Mucosa of descending colon (tissue), 3 donors: ENCODE results near the gene SPAG17. TPM values are rescaled to one million over a fixed set of nuclear protein-coding genes. Genes with fewer than 3 reads are reported as not detected.

ENCODE experiments used
- ATAC-seq: fragments of 200-7000 bp; cut with Tn5 transposase; one replicate; pipeline ENCODE4 v1.9.1; 2020; ENCODE audit warnings: mild to moderate bottlenecking, moderate library complexity
- DNase-seq, 3 donors: peaks; one replicate each; pipeline ENCODE4 v3.0.0-alpha.2; 2020
- H3K36me3 ChIP-seq: fragments of 200-600 bp; one replicate; pipeline ENCODE4 v1.8.0; 2021; ENCODE audit warnings: low read depth, mild to moderate bottlenecking
- H3K4me1 ChIP-seq: fragments of 200-600 bp; one replicate; pipeline ENCODE4 v1.8.0; 2021; ENCODE audit warnings: low read depth, mild to moderate bottlenecking
- H3K4me3 ChIP-seq: fragments of 200-600 bp; one replicate; pipeline ENCODE4 v1.8.0; 2021; ENCODE audit warnings: mild to moderate bottlenecking
- H3K9me3 ChIP-seq: fragments of 200-600 bp; one replicate; pipeline ENCODE4 v1.8.0; 2021; ENCODE audit warnings: mild to moderate bottlenecking
- intact Hi-C, 2 donors: fragments of 100-400 bp; cut with DNase I in 1 of 2; cut with micrococcal nuclease in 1 of 2; formaldehyde crosslinking; loops; one replicate each; pipeline versions ENCODE4 v1.11.0 to v1.11.1; 2022; cut with DNase I, micrococcal nuclease
- total RNA-seq, 3 donors: library from RNA; stranded (reverse); fragmentation: NEBNext Ultra II Directional in 2 of 3; extraction: Animal tissue kit (Norgen Biotek cat#: 25700) in 2 of 3; gene quantifications; one replicate each; pipeline versions ENCODE4 v1.2.1 to v1.2.4, GENCODE V29; 2021 to 2023
- TF ChIP-seq, protein P1 (sequence below): fragments of 200-600 bp; IDR thresholded peaks from one replicate; pipeline ENCODE4 v1.8.0; 2022; ENCODE audit warnings: antibody characterized with exemption, mild to moderate bottlenecking
- donor health status: DM: no; HTN: no; CAD: no; lungs with moderate emphysema.
- donor health status: DM: no; HTN: no; CAD: no.
- donor health status: DM: no; HTN: yes; CAD: no.

Gene SPAG17
- total RNA-seq, 3 donors from 2014 or later = not detected

DNA sequence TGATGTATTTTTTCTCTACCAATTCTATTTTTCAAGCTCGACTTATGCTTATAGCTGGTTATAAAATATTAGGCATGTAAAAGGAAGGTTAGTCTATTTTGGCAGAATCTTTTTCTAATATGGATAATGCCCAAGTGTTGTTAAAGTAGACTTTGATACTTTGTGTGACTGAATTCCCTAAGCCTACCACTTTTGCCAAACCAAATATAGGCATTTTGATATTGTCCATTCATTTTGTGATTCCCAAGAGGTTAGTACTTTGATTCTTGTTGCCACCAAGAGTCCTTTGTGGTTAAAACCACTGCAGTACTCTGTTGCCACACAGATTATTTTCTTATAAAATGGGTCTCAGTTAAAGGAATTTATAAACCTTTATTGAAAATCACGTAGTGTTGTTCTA, 251.3 kb downstream of the SPAG17 start:
- H3K4me3 ChIP-seq = no peak overlapping the region
- no peaks in the 10 kb centered on the region for H3K9me3 ChIP-seq
- TF ChIP-seq, protein P1, sequence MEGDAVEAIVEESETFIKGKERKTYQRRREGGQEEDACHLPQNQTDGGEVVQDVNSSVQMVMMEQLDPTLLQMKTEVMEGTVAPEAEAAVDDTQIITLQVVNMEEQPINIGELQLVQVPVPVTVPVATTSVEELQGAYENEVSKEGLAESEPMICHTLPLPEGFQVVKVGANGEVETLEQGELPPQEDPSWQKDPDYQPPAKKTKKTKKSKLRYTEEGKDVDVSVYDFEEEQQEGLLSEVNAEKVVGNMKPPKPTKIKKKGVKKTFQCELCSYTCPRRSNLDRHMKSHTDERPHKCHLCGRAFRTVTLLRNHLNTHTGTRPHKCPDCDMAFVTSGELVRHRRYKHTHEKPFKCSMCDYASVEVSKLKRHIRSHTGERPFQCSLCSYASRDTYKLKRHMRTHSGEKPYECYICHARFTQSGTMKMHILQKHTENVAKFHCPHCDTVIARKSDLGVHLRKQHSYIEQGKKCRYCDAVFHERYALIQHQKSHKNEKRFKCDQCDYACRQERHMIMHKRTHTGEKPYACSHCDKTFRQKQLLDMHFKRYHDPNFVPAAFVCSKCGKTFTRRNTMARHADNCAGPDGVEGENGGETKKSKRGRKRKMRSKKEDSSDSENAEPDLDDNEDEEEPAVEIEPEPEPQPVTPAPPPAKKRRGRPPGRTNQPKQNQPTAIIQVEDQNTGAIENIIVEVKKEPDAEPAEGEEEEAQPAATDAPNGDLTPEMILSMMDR = no peak
- intact Hi-C loops = no loop called here
- DNase-seq (no peak), ATAC-seq (no peak)
- H3K36me3 ChIP-seq = no peaks in the 10 kb centered on the region
- H3K4me1 ChIP-seq = peaks cover 14% of the 10 kb centered on the region

DNA sequence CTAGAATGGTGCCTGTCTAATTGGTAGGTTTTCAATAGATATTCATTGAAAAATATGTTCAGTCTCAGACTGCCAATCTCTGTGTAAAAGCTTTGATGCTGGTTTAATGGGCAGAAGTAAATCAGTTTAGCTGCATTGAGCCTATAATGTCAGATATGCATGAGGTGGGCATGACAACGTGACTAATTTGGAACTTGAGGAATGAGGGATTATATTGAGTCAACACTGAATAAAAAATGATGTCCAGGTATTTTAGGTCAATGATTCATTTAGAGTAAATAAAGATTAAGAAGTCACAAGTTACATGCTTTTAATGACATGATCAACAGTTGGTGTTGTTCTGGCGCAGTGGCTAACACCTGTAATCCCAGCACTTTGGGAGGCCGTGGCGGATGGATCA, 252.5 kb downstream of the SPAG17 start:
- no peak for ATAC-seq
- intact Hi-C loops = no loop called here
- H3K36me3 ChIP-seq = no peaks in the 10 kb centered on the region
- H3K9me3 ChIP-seq = no peaks in the 10 kb centered on the region
- TF ChIP-seq, protein P1 = no peak
- no peak overlapping the region for H3K4me3 ChIP-seq
- H3K4me1 ChIP-seq = peaks cover 22% of the 10 kb centered on the region
- no peak for DNase-seq

DNA sequence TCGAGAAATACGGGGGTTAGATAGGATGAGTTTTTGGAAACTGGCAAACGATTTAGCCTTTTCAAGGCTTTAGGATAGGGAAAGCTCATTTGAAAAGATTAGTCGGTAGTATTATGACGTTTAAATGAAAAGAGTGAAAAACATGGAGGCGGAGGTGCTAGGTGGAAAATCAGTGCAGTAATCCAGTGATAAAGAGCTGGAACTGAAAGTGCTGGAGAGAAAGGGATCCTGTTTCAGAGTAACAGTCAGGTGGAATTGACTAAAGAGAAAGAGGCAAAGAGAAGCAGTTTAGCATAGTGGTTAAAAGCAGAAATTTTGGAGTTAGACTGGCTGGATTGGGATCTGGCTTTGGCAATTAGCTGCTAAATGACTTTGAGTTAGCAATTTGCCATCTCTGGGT, 254.5 kb downstream of the SPAG17 start:
- no peaks in the 10 kb centered on the region for H3K9me3 ChIP-seq
- intact Hi-C loops = no loop called here
- peaks cover 25% of the 10 kb centered on the region for H3K4me1 ChIP-seq
- H3K36me3 ChIP-seq = no peaks in the 10 kb centered on the region
- ATAC-seq (no peak), DNase-seq (no peak)
- TF ChIP-seq, protein P1 = no peak
- H3K4me3 ChIP-seq = peak overlapping the region; percentile 82

DNA sequence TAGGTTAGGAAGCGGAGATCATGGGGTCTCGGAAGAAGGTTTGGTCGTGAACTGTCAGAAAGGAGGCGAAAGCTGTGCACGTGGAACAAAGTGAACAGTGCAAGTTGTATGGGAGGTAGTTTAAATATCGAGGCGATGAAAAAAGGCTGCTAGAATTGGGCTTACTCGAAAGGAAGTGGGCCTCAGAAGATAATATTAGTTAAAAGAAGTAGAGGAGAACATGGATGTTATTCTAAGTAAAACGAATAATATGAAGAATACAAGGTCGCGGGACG, 254.9 kb downstream of the SPAG17 start:
- TF ChIP-seq, protein P1 = no peak
- DNase-seq (no peak), ATAC-seq (peak; percentile 0)
- intact Hi-C loops = no loop called here
- peaks cover 25% of the 10 kb centered on the region for H3K4me1 ChIP-seq
- peak overlapping the region; percentile 82 for H3K4me3 ChIP-seq
- no peaks in the 10 kb centered on the region for H3K9me3 ChIP-seq
- no peaks in the 10 kb centered on the region for H3K36me3 ChIP-seq

DNA sequence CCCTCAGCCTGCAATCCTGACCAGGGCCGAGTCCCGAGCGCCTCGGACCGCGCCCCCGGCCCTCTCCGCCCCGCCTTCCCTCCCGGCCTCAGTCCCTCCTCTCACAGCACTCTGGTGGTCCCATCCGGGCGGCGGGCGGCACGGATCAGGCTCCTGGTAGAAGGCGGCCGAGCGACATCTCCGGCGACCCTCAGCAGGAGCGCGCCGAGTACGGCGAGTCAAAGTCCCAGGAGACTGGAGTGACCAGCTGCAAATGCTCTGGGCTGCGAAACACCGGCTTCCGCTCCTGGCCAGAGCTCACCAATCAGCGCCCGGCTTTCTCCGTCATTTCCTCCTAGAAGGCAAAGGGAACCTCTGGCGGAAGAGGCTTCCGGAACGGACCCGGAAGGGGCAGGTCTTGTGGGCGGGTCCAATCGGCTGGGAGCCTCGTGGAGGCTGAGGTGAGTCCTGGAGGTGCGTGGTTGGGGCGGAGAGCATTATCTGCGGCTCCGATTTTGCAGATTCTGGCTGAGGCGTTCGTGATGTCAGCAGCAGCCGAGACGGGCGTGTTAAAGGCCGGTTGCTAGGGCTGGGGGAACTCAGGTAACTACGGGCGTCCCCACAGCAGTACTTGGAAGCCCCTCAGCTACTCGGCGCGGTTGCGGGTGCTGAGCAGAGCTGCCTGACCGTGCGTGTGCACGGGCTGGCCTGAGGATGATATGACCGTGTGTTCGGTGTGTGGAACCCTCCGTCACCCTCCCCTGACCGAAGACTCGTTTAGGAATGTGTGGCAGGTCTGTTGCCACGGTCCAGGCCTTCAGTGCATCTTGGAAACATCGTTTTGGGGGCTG, 255.5 kb downstream of the SPAG17 start, which contains the start of the genes GDAP2 and WDR3:
Gene GDAP2, minus strand, starts transcription at position 279 of the 830 bp plus-strand sequence. CDS start 9,264 bp downstream, outside the sequence.
Gene WDR3, plus strand, starts transcription at position 397 of the 830 bp plus-strand sequence. CDS start 3,581 bp downstream, outside the sequence.
- peak; percentile 98 for ATAC-seq
- no peaks in the 10 kb centered on the region for H3K36me3 ChIP-seq
- H3K4me3 ChIP-seq = peak within 1 kb of the TSS; percentile 82
- H3K9me3 ChIP-seq = no peaks in the 10 kb centered on the region
- H3K4me1 ChIP-seq = peaks cover 25% of the 10 kb centered on the region
- intact Hi-C loops = no loop called here
- DNase-seq = peak; percentile 96 to 99 (median 98)
- TF ChIP-seq, protein P1 = no peak
